Lower leg skin (tissue), 4 donors: ENCODE measurements around the gene HOXA9. TPM values are rescaled to one million over a fixed set of nuclear protein-coding genes. Genes with fewer than 3 reads are reported as not detected.

ENCODE experiments used
- DNase-seq, 2 donors: peaks; one replicate each; pipeline ENCODE4 v3.0.0-alpha.2; 2019; ENCODE audit warnings: low spot score in 2 of 2
- H3K4me3 ChIP-seq: fragments of 200-600 bp; sonication (generic); 2 replicates; pipeline ENCODE4 v1.5.1; 2017; ENCODE audit warnings: mild to moderate bottlenecking, low read depth; ENCODE audit not compliant: poor library complexity, severe bottlenecking
- POLR2A ChIP-seq, 2 donors: fragments of 450-650 bp; IDR thresholded peaks; one replicate each; pipeline ENCODE4 v1.6.1; 2016 to 2017; ENCODE audit warnings: antibody characterized with exemption in 2 of 2, mild to moderate bottlenecking in 1 of 2, moderate library complexity in 1 of 2
- WGBS, 2 donors: methylation state at CpG; one replicate each; pipeline ENCODE4 v1.1.5; 2018; 5-methylcytosine and 5-hydroxymethylcytosine counted together
- intact Hi-C: fragments of 100-400 bp; cut with DNase I; formaldehyde crosslinking; loops from one replicate; pipeline ENCODE4 v1.15.0; 2023; ENCODE audit warnings: low total_unique reads
- total RNA-seq, 4 donors: library from RNA; depleted of rRNA; stranded (reverse); fragments of >200 nt; gene quantifications; one replicate each; pipeline ENCODE4 v1.1.0, GENCODE V29; 2016
- TF ChIP-seq, protein P1 (sequence below), 3 donors: fragments of 450-650 bp; IDR thresholded peaks; one replicate each; pipeline ENCODE4 v1.5.1; 2016; ENCODE audit warnings: antibody characterized with exemption in 3 of 3, mild to moderate bottlenecking in 3 of 3, moderate library complexity in 2 of 3

The HOXA9 gene
- total RNA-seq, 4 donors from 2014 or later: 43.1 to 50.1 (median 46.9) TPM

DNA sequence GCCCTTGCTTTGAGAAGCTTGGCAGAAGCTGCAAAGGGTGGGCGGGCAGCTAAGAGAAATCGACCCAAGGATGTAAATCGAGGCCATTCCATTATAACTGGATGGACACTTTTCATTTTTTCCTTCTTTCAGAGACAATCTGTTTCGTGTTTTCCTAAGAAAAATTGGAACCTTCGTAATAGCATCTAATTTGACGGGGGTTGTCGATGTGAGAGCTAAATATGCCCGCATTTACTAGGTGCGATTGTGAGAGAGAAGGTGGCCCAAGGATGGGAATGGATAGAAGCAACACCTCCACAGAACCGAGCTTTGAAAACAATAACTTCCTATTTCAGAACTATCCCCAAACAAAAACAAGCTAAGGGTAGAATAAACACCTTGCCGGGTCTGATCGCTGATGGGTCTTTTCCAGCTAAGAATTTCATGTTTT lies 33.9 kb downstream of the HOXA9 start:
- TF ChIP-seq, protein P1, sequence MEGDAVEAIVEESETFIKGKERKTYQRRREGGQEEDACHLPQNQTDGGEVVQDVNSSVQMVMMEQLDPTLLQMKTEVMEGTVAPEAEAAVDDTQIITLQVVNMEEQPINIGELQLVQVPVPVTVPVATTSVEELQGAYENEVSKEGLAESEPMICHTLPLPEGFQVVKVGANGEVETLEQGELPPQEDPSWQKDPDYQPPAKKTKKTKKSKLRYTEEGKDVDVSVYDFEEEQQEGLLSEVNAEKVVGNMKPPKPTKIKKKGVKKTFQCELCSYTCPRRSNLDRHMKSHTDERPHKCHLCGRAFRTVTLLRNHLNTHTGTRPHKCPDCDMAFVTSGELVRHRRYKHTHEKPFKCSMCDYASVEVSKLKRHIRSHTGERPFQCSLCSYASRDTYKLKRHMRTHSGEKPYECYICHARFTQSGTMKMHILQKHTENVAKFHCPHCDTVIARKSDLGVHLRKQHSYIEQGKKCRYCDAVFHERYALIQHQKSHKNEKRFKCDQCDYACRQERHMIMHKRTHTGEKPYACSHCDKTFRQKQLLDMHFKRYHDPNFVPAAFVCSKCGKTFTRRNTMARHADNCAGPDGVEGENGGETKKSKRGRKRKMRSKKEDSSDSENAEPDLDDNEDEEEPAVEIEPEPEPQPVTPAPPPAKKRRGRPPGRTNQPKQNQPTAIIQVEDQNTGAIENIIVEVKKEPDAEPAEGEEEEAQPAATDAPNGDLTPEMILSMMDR (IDR thresholded peaks at IDR 0.05): no peak
- TF ChIP-seq POLR2A (IDR thresholded peaks at IDR 0.05): no peak
- 35 to 41% methylated on average over 12 of the region's 12 CpGs for WGBS, 2 donors
- DNase-seq: no peak
- H3K4me3 ChIP-seq: peak overlapping the region; percentile 53
- intact Hi-C loops: no loop called here

DNA sequence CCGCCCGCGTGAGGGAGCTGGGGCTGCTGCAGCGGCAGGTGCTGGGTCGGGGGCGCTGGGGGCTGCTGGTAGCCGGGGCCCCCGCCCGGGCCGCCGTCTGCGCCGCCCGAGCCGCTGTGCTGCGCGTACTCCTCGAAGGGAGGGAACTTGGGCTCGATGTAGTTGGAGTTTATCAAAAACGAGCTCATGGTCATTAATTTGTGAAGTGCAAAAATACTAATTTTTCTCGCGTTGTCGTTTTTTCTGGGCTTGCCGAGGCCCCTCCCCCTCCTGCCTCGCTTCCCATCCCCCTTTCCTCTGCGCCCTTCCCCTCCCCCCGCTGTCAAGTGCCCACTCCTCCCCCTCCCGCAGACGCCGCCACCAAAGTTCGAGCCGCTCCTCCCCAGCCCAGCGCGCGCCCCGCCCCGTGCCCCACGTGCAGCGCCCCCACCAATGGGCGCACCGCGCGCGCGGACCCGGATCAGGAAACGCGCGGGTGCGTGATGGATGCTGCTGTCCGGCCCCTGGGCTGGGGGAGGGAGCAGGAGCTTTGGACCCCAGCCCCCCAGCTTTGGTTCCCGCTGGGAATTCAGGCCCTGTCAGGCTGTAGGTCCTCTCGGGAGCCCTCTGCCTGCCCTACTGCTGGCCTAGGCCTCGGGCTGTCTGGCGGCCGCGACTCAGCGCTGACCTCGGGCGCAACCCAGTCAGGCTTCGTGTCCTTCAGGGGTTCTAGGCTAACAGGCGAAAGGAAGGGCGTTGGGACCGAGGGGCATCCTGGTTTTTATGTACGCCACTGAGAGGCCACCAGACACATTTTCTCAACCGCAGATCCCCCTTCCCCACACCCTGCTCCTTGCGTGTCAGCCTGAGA lies 34.6 kb downstream of the HOXA9 start, which contains the start of gene HOXA4:
Gene HOXA4 (minus strand): TSS at position 218 of the 850 bp plus-strand sequence. CDS start 24 bp downstream, at position 194.
- peak in 1 of 2 donors; percentile 80 for TF ChIP-seq POLR2A (IDR thresholded peaks at IDR 0.05)
- TF ChIP-seq, protein P1 (IDR thresholded peaks at IDR 0.05): no peak
- peak within 1 kb of the TSS; percentile 53 for H3K4me3 ChIP-seq
- intact Hi-C loops: no loop called here
- WGBS, 2 donors: 7 to 12% methylated on average over 54 to 55 of the region's 67 CpGs
- DNase-seq: peak; percentile 83 to 98

DNA sequence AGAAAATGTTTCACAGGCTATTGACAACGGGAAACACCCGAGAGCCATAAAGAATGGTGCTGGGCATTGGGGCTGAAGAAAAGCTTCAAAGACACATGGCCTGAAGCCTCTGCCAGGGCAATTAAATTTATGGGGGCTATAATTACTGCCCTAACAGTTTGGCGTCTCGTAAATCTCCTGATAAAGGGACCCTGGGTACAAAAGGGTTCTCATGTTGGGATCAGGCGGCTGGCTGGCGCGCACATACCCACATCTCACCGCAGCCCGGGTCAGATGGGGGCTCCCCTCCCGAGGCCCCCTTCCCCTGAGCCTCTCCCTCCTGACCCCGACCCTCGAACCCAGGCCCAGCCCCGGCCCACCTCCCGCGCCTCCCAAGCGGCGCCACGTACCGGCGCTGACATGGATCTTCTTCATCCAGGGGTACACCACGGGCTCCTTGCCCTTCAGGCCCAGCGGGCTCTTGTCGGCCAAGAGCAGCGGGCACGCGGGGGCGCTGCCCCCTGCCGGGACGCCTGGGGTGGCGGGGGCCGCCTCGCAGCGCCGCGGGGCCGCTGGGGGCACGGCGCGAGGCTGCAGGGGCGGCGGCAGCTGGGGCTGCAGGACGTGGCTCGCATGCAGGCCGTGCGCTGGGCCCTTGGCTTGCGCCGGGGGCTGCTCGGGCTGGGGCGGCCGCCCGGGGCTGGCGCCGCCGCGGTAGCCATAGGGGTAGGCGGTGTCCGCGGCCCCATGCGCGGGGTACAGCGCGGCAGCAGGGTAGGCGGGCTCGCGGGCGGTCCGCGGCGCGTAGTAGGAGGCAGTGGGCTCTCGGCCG lies 35.4 kb downstream of the HOXA9 start:
- WGBS, 2 donors: 23 to 30% methylated on average over 34 to 50 of the region's 72 CpGs
- TF ChIP-seq POLR2A (IDR thresholded peaks at IDR 0.05): no peak
- TF ChIP-seq, protein P1 (IDR thresholded peaks at IDR 0.05): no peak
- intact Hi-C loops: no loop called here
- peak overlapping the region; percentile 42 for H3K4me3 ChIP-seq
- peak in 1 of 2 donors; percentile 87 for DNase-seq

DNA sequence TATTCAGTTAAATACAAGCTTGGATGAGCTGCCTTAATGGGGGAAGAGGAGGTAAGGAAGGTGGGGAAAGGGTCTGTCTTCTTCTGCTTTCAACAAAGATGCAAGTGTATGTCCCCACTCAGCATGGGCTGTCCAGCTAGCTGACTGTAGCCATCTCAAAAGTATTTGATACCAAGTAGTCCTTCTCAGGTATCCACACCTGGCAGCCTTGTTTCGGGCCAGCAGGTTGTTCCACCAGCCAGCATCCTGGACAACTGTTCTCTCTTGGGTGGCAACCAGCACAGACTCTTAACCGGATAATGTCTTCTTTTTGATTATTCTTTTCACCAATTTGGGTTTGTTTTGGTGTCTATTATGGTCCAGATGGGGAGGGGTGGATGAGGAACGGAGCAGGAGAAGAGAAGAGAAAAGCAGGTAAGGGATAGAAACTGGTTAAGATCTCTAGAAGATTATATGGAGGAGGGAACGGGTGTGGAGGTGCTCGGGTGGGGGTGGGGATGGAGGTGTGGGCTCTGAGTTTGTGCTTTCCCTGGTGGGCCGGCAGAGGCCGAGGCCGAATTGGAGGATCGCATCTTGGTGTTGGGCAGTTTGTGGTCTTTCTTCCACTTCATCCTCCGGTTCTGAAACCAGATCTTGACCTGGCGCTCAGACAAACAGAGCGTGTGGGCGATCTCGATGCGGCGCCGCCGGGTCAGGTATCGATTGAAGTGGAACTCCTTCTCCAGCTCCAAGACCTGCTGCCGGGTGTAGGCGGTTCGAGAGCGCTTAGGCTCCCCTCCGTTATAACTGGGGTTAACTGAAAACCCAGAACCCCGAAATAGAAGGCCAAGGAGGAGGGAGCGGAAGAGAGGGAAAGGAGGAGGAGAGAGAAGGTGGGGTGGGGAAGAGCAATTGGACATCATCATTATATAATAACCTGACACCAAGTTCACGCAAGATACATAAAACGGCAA lies 36.3 kb downstream of the HOXA9 start:
- WGBS, 2 donors: 90% methylated on average over 28 of the region's 28 CpGs
- TF ChIP-seq, protein P1 (IDR thresholded peaks at IDR 0.05): no peak
- no peak for TF ChIP-seq POLR2A (IDR thresholded peaks at IDR 0.05)
- DNase-seq: peak in 1 of 2 donors; percentile 84
- intact Hi-C loops: no loop called here
- no peak overlapping the region for H3K4me3 ChIP-seq

DNA sequence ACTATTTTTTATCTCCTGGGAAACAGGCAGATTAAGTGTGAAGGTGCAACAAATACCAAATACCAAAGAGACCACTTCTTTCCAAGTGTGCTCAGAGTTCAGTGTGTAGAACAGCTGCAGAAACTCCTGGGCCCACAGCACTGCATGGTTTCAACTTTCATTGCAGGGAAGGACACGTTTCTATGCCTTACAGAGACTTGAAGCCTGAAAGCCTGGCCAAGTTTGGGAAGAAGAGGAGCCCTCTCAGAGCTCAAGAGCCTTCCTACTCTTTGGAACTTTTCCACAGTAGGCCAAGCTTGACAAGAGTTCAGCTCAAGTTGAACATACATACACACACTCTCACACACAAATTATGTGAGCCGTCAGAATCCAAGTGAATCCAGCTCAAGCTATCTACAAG lies 37.3 kb downstream of the HOXA9 start:
- intact Hi-C loops: no loop called here
- no peak overlapping the region for H3K4me3 ChIP-seq
- peak in 1 of 2 donors; percentile 42 for DNase-seq

More for the DNA sequence above, 37.3 kb downstream of the HOXA9 start:
- TF ChIP-seq, protein P1 (IDR thresholded peaks at IDR 0.05): no peak
- no peak for TF ChIP-seq POLR2A (IDR thresholded peaks at IDR 0.05)
- 67 to 68% methylated on average over 2 of the region's 2 CpGs for WGBS, 2 donors
